Suprapubic skin (tissue), 4 donors: ENCODE data around the gene OTUB2. TPM values are rescaled to one million over a fixed set of nuclear protein-coding genes. Genes with fewer than 3 reads are reported as not detected.

ENCODE experiments used
- DNase-seq, 2 donors: peaks; one replicate each; pipeline ENCODE4 v3.0.0-alpha.2; 2019; ENCODE audit warnings: low spot score in 2 of 2
- H3K27ac ChIP-seq: fragments of 200-600 bp; sonication (generic); one replicate; pipeline ENCODE4 v1.5.1; 2019
- H3K27me3 ChIP-seq: fragments of 200-600 bp; sonication (generic); one replicate; pipeline ENCODE4 v1.5.1; 2019
- H3K36me3 ChIP-seq: fragments of 200-600 bp; sonication (generic); one replicate; pipeline ENCODE4 v1.5.1; 2019
- H3K4me1 ChIP-seq: fragments of 200-600 bp; sonication (generic); one replicate; pipeline ENCODE4 v1.5.1; 2019
- H3K4me3 ChIP-seq: fragments of 200-600 bp; sonication (generic); one replicate; pipeline ENCODE4 v1.5.1; 2019; ENCODE audit warnings: mild to moderate bottlenecking
- H3K9me3 ChIP-seq: fragments of 200-600 bp; sonication (generic); one replicate; pipeline ENCODE4 v1.5.1; 2019
- EP300 ChIP-seq: sonication (generic); formaldehyde crosslinking; IDR thresholded peaks from one replicate; pipeline ENCODE4 v1.6.1; 2017; ENCODE audit warnings: antibody characterized with exemption
- POLR2A ChIP-seq, 2 donors: fragments of 450-650 bp; IDR thresholded peaks; one replicate each; pipeline ENCODE4 v1.6.1; 2017; ENCODE audit warnings: antibody characterized with exemption in 2 of 2, mild to moderate bottlenecking in 2 of 2, moderate library complexity in 2 of 2
- POLR2AphosphoS5 ChIP-seq, 3 donors: sonication (generic); formaldehyde crosslinking; IDR thresholded peaks; one replicate each; pipeline ENCODE4 v1.6.1; 2017; ENCODE audit warnings: antibody characterized with exemption in 3 of 3
- WGBS: methylation state at CpG from one replicate; pipeline ENCODE4 v1.1.5; 2018; 5-methylcytosine and 5-hydroxymethylcytosine counted together
- total RNA-seq, 4 donors: library from RNA; depleted of rRNA; stranded (reverse); fragments of >200 nt; gene quantifications; one replicate each; pipeline ENCODE4 v1.1.0, GENCODE V29; 2016
- TF ChIP-seq, protein P1 (sequence below), 2 donors: fragments of 200-600 bp in 1 of 2; fragments of 450-650 bp in 1 of 2; sonication (generic) in 1 of 2; IDR thresholded peaks; one replicate each; pipeline ENCODE4 v1.5.1; 2016 to 2019; ENCODE audit warnings: antibody characterized with exemption in 2 of 2, mild to moderate bottlenecking in 1 of 2, moderate library complexity in 1 of 2

OTUB2 gene
- total RNA-seq, 4 donors from 2014 or later = 7.2 to 35.5 (median 14.3) TPM

DNA sequence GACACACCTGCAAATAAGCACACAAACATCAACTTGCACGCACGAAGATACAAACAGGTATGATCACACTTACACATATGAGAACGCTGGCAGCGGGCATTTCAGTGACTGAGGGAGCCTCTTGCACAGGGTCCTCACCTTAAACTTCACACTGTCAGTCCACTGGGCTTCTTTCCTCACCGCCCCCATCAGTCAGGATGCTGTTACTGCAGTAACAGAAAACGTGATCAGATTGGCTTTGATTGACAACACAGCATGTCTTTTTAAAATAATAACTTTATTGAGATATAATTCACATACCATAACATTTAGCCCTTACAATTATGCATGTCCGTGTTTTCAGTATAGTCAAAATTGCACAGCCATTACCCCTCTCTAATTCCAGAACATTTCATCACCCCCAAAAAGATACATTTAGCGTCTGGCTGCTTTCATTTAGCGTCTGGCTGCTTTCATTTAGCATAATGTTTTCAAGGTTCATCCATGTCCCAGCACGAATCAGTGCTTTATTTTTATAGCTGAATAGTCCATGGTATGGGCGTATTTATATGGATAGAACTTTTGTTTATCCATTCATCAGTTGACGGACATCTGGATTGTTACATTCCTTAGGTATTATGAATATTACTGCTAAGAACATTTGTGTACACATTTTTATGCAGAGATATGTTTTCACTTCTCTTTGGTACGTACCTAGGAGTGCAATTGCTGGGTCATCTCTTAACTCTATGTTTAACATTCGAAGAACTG, 20.6 kb upstream of the OTUB2 start:
- no peaks in the 10 kb centered on the region for H3K36me3 ChIP-seq
- no peaks in the 10 kb centered on the region for H3K9me3 ChIP-seq
- TF ChIP-seq, protein P1, sequence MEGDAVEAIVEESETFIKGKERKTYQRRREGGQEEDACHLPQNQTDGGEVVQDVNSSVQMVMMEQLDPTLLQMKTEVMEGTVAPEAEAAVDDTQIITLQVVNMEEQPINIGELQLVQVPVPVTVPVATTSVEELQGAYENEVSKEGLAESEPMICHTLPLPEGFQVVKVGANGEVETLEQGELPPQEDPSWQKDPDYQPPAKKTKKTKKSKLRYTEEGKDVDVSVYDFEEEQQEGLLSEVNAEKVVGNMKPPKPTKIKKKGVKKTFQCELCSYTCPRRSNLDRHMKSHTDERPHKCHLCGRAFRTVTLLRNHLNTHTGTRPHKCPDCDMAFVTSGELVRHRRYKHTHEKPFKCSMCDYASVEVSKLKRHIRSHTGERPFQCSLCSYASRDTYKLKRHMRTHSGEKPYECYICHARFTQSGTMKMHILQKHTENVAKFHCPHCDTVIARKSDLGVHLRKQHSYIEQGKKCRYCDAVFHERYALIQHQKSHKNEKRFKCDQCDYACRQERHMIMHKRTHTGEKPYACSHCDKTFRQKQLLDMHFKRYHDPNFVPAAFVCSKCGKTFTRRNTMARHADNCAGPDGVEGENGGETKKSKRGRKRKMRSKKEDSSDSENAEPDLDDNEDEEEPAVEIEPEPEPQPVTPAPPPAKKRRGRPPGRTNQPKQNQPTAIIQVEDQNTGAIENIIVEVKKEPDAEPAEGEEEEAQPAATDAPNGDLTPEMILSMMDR (IDR thresholded peaks at IDR 0.05) = peak in 1 of 2 donors; percentile 20
- no peak for TF ChIP-seq POLR2AphosphoS5 (IDR thresholded peaks at IDR 0.05)
- no peak overlapping the region for H3K27ac ChIP-seq
- peaks cover 12% of the 10 kb centered on the region for H3K4me1 ChIP-seq
- no peak for DNase-seq
- 46% methylated on average over 14 of the region's 14 CpGs for WGBS
- H3K4me3 ChIP-seq = no peak overlapping the region
- peaks cover 21% of the 10 kb centered on the region for H3K27me3 ChIP-seq

DNA sequence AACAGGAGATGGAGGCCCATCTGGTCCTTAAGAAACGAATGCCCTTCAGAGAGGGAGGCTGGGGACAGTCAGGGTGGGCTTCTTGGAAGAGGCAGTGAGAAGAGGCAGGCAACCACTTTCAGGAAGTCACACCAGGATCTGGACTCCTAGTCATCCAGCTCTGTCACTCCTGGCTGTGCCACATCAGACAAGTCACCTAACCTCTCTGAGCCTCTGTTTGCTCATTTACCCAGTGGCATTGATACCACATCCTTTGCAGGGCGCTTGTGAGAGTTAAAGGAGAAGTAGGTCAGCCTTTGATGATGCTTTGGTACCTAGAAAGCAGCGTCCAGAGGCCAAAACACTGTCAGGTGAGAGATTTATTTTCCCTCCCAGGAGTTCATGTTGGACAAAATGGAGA, 17.9 kb upstream of the OTUB2 start:
- no peak for TF ChIP-seq EP300
- no peak for TF ChIP-seq POLR2AphosphoS5 (IDR thresholded peaks at IDR 0.05)
- TF ChIP-seq, protein P1 (IDR thresholded peaks at IDR 0.05) = no peak
- no peak for TF ChIP-seq POLR2A (IDR thresholded peaks at IDR 0.05)
- H3K9me3 ChIP-seq = no peaks in the 10 kb centered on the region
- peaks cover 11% of the 10 kb centered on the region for H3K27me3 ChIP-seq
- 77% methylated on average over 3 of the region's 3 CpGs for WGBS
- H3K4me3 ChIP-seq = no peak overlapping the region
- no peak overlapping the region for H3K27ac ChIP-seq
- DNase-seq = no peak
- no peaks in the 10 kb centered on the region for H3K4me1 ChIP-seq
- no peaks in the 10 kb centered on the region for H3K36me3 ChIP-seq

DNA sequence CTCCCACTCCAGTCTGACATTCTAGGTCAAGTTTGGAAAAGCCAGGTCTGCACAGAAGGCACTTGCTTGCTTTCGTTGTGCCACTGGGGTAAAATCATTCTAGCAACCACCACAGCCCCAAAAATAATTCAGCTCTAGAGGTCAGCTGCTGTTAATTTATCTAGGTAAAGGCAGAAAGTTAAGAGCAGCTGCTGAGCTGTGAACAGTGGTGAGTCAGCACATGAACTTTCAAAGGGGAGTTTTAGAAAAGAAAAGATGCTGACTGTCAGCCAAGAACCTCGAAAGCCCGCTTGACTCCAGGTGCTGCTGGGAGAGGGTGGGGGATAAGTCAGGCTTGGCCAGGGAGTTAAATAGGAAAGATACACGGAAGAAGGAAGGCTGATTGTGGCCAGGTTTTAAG, 16.4 kb upstream of the OTUB2 start:
- no peak for DNase-seq
- peaks cover 9% of the 10 kb centered on the region for H3K27me3 ChIP-seq
- 18% methylated on average over 4 of the region's 4 CpGs for WGBS
- no peaks in the 10 kb centered on the region for H3K36me3 ChIP-seq
- no peaks in the 10 kb centered on the region for H3K9me3 ChIP-seq
- no peak overlapping the region for H3K27ac ChIP-seq
- H3K4me3 ChIP-seq = no peak overlapping the region
- TF ChIP-seq, protein P1 (IDR thresholded peaks at IDR 0.05) = no peak
- no peak for TF ChIP-seq POLR2AphosphoS5 (IDR thresholded peaks at IDR 0.05)
- no peak for TF ChIP-seq EP300
- TF ChIP-seq POLR2A (IDR thresholded peaks at IDR 0.05) = no peak
- no peaks in the 10 kb centered on the region for H3K4me1 ChIP-seq

DNA sequence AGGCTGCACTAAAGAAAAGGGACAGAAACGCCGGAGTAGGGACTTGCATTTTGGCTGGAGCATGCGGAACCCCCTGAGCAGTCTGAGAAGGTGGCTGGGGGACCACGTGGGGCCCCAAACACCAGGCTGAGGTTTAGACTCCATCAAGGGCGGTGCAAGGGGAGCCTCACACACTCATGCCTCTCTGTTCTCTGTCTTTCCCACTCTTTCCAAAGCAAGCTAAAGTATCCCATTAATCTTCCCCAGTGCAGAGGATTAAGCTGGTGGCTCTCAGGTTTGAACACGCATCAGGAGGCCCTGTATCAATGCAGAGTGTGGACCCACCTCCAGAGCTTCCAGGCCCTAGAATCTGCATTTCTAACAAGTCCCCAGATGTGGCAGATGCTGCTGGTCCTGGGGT, 15.5 kb upstream of the OTUB2 start:
- Histone ChIP-seq H3K27me3 (peaks cover 6% of the 10 kb centered on the region), H3K27ac (no peak overlapping the region), H3K4me3 (no peak overlapping the region), H3K36me3 (no peaks in the 10 kb centered on the region), H3K4me1 (no peaks in the 10 kb centered on the region), H3K9me3 (no peaks in the 10 kb centered on the region)
- TF ChIP-seq EP300 (no peak), POLR2AphosphoS5 (IDR thresholded peaks at IDR 0.05) (no peak), POLR2A (IDR thresholded peaks at IDR 0.05) (no peak)
- TF ChIP-seq, protein P1 (IDR thresholded peaks at IDR 0.05) = no peak
- no peak for DNase-seq
- 87% methylated on average over 6 of the region's 6 CpGs for WGBS

DNA sequence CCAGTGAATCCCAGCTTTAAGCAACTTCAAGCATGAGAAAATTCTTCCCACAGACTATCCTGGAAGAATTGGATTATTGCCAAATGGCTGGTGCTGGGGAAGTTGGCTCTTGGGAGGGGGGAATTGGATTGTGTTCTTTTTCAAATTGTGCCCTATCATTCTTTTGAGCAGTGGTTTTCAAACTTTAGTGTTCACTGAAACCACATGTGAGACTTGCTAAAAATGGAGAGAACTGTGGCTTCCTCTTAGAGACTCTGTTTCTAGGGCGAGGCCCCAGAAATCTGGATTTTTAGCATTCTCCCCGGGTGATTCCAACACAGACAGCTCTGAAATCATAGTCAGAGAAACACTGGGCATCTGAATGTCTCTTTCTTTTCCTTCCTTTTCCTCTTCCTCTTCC, 14.3 kb upstream of the OTUB2 start:
- DNase-seq = no peak
- Histone ChIP-seq H3K9me3 (no peaks in the 10 kb centered on the region), H3K4me1 (no peaks in the 10 kb centered on the region), H3K27ac (no peak overlapping the region), H3K36me3 (no peaks in the 10 kb centered on the region), H3K4me3 (no peak overlapping the region), H3K27me3 (peaks cover 3% of the 10 kb centered on the region)
- TF ChIP-seq EP300 (no peak), POLR2A (IDR thresholded peaks at IDR 0.05) (no peak), POLR2AphosphoS5 (IDR thresholded peaks at IDR 0.05) (no peak)
- TF ChIP-seq, protein P1 (IDR thresholded peaks at IDR 0.05) = no peak
- 33% methylated on average over 2 of the region's 2 CpGs for WGBS
